ENCODE data around the gene BCCIP. TPM values are rescaled to one million over a fixed set of nuclear protein-coding genes. Genes with fewer than 3 reads are reported as not detected.
A peak's percentile ranks its signal among the peaks of the same experiment; 100 is the strongest.

Gene BCCIP
- total and polyA plus RNA-seq, 8 donors = 18.6 to 40.8 (median 28.3) TPM

GRCh38 chr10:125797994-125798662 lies 25.2 kb upstream of the BCCIP start:
- Histone ChIP-seq H3K27me3 (no peaks in the 10 kb centered on the region), H3K36me3 (peaks cover 0 to 17% (median 0%) of the 10 kb centered on the region in 3 donors), H3K27ac (peak overlapping the region in 2 of 4 donors; percentile 47 to 65), H3K4me1 (peaks cover 7 to 15% (median 14%) of the 10 kb centered on the region in 3 donors), H3K9me3 (no peaks in the 10 kb centered on the region), H3K4me3 (no peak overlapping the region)
- TF ChIP-seq, protein P1, sequence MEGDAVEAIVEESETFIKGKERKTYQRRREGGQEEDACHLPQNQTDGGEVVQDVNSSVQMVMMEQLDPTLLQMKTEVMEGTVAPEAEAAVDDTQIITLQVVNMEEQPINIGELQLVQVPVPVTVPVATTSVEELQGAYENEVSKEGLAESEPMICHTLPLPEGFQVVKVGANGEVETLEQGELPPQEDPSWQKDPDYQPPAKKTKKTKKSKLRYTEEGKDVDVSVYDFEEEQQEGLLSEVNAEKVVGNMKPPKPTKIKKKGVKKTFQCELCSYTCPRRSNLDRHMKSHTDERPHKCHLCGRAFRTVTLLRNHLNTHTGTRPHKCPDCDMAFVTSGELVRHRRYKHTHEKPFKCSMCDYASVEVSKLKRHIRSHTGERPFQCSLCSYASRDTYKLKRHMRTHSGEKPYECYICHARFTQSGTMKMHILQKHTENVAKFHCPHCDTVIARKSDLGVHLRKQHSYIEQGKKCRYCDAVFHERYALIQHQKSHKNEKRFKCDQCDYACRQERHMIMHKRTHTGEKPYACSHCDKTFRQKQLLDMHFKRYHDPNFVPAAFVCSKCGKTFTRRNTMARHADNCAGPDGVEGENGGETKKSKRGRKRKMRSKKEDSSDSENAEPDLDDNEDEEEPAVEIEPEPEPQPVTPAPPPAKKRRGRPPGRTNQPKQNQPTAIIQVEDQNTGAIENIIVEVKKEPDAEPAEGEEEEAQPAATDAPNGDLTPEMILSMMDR (IDR thresholded peaks at IDR 0.05) = no peak
- FAIRE-seq = no peak
- peak in 4 of 6 donors; percentile 45 to 67 (median 54) for DNase-seq
- intact Hi-C loops (cut with DNase I) = no loop called here
- peak; percentile 78 to 97 (median 93) for ATAC-seq
- WGBS, 2 donors = 22 to 29% methylated on average over 5 of the region's 5 CpGs

- no peak for FAIRE-seq
- Histone ChIP-seq H3K27me3 (no peaks in the 10 kb centered on the region), H3K4me3 (no peak overlapping the region), H3K9me3 (no peaks in the 10 kb centered on the region), H3K36me3 (peaks cover 0 to 3% (median 0%) of the 10 kb centered on the region in 3 donors), H3K4me1 (peaks cover 7 to 15% (median 14%) of the 10 kb centered on the region in 3 donors), H3K27ac (no peak overlapping the region)
- WGBS, 2 donors = 78 to 82% methylated on average over 8 of the region's 8 CpGs
- no peak for ATAC-seq
- TF ChIP-seq, protein P1 (IDR thresholded peaks at IDR 0.05) = no peak
- intact Hi-C loops (cut with DNase I) = no loop called here
- no peak for DNase-seq
These were observed 23.7 kb upstream of the BCCIP start for GRCh38 chr10:125799451-125800182.

DNA sequence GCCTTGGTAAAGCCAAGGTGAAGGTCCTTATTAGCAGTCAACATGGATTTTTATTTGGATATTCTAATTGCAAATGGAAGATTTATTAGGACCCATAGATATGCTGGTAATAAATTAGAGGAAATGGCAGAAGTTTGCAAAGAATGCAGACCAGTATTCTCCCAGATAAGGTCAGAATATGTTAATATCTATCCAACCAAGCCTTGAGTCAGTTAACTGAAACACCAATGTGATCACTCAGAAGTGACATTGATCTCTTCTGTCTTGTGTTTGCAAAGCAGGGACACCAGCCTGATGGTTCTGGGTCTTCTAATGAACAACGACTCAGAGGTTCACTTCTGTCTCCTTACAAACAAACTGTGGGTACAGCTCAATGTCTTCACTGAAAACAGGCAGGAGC lies 21.8 kb upstream of the BCCIP start:
- H3K4me1 ChIP-seq = peaks cover 7 to 15% (median 14%) of the 10 kb centered on the region in 3 donors
- intact Hi-C loops (cut with DNase I) = no loop called here
- ATAC-seq (no peak), FAIRE-seq (no peak), DNase-seq (no peak)
- no peak overlapping the region for H3K4me3 ChIP-seq
- TF ChIP-seq, protein P1 (IDR thresholded peaks at IDR 0.05) = no peak
- peaks cover 0 to 11% (median 3%) of the 10 kb centered on the region in 3 donors for H3K36me3 ChIP-seq
- no peaks in the 10 kb centered on the region for H3K9me3 ChIP-seq
- H3K27me3 ChIP-seq = no peaks in the 10 kb centered on the region
- no peak overlapping the region for H3K27ac ChIP-seq
- 70 to 78% methylated on average over 1 of the region's 1 CpG for WGBS, 2 donors

GRCh38 chr10:125802131-125802530 lies 21.2 kb upstream of the BCCIP start:
- Histone ChIP-seq H3K27ac (no peak overlapping the region), H3K4me3 (no peak overlapping the region), H3K27me3 (no peaks in the 10 kb centered on the region), H3K4me1 (peaks cover 7 to 15% (median 14%) of the 10 kb centered on the region in 3 donors), H3K36me3 (peaks cover 0 to 17% (median 3%) of the 10 kb centered on the region in 3 donors), H3K9me3 (no peaks in the 10 kb centered on the region)
- intact Hi-C loops (cut with DNase I) = no loop called here
- TF ChIP-seq, protein P1 (IDR thresholded peaks at IDR 0.05) = no peak
- 88 to 90% methylated on average over 5 of the region's 5 CpGs for WGBS, 2 donors
- ATAC-seq (no peak), FAIRE-seq (no peak), DNase-seq (no peak)

Data from pancreas (tissue), 10 donors.